ENCODE results near the gene SLC25A34. TPM values are rescaled to one million over a fixed set of nuclear protein-coding genes. Genes with fewer than 3 reads are reported as not detected.

SLC25A34 gene
- polyA plus RNA-seq, 10 donors: 2.1 to 7.1 (median 4.6) TPM

DNA sequence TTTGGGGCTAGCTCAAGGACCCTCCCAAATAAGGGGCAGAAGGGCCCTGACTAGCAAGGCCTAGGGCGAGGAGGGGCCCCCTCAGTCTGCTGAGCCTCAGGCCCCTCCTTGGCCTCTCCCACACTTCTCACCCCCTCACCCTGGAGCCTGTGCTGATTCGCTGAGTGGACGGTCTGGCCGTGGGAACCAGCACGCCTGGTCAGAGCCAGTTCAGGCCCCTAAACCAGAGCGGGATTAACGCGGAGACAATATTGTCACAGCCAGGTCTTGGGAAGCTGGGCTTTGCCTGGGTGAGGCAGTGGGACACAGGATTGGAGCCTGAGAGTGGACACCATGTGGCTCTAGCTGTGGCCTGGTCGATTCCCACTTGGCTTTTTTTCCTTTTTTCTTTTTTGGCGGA lies 17.7 kb downstream of the SLC25A34 start:
- no peak for DNase-seq

DNA sequence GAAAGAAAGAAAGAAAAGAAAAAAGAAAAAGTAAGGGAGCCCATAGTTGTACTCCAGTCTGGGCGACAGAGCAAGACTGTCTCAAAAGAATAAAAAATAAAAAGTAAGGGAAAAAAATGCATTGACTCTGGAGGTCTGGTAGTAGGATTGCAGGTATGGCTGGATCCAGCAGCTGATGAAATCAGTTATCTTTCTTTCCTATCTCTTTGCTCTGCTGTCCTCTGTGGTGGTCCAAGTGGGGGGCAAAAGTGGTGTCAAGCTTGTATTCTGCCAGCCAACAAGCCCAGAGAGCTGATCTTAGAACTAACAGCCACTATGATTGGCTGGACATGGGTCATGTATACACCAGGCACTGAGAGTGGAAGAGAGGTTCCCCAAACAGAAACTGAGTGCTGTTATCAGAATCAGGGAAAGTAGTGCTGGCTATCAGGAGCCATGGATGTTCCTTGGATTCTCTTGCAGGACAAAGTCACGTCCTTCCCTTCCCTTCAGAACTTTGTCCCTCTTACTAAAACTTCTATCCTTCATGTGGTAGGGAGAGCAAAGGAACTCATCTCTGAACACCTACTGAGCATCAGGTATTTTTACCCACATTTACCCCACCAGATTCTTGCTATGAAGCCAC lies 19.1 kb downstream of the SLC25A34 start:
- no peak for DNase-seq

DNA sequence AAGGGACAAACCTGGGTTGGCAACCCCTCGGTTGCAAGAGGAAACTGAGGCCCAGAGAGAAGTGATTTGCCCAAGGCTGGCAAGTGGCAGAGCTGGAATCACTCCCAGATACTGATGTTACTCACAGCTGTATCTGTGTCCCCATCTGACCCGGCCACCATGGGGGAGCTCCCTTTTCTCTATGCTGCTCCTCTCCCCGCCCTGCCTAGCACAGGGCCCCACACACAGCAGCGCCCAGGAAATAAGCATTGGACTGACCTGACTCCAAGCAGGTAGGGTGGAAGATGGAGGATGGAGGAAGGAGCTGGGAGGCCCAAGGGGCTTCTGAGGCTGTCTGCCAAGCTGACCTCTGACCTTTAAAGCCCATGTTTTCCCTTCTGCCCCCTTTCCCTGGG lies 19.6 kb downstream of the SLC25A34 start:
- DNase-seq: no peak

DNA sequence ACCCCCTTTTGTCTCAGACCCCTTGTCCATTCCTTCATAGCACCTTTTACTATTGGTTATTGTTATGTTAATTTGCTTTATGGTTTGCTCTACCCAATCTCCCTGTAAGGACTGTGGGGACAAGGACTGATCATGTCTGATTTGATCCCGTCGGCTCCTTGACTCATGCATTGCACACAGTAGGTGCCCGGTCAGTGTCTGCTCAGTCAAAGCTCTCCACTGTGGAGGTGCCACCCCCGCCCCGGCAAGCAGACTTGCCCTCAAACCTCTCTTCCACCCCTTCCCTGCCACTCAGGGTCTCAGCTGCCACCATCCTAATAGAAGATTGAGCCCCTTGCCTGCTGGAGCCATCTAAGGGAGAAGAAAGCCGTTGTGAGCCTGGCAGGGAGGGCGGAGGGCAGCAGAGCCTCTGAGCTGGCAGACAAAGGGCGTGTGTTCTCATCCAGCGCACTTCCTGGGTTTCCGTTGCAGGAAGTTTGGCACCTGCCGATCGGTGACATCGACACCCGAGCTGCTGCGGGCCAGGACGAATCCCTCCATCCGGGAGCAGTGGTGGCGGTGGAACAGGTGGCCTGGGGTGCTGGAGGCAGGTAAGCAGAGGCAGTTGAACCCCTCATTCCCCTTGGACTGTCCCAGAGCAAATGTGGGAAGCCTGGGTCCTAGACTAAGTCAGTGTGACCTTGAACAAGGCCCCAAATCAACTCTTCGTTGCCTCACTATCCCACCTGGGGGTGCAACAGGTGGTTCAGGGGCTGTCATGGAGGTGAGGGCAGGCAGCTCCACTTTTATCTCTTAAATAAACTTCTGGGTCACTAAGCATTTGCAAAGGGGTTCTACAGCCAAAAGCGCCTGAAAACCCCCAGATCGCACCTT lies 20.3 kb downstream of the SLC25A34 start:
- DNase-seq: no peak

DNA sequence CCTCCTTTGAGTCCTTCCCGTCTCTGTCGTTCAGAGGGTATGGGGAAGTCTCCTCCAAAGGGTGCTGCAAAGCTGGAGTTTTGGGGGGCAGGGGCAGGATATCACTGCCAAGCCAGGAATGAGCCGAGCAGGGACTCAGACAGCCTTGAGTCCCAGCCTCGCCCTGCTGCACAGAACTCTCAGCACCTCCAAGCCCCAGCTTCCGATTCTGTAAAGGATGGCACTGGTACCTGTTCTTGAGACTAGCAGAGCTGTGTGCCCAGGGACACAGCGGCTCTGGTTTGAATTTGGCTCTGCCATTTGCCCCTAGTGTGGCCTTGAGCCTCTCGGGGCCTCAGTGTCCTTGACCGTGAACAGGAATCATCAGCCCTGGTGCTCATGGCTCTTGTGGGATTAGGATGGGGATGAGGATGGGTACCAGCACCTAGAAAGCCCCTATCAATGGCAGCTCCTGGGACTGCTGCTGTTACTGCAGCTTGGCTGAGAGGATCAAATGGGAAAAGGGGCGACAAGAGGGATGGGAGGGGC lies 21.0 kb downstream of the SLC25A34 start:
- DNase-seq: no peak

DNA sequence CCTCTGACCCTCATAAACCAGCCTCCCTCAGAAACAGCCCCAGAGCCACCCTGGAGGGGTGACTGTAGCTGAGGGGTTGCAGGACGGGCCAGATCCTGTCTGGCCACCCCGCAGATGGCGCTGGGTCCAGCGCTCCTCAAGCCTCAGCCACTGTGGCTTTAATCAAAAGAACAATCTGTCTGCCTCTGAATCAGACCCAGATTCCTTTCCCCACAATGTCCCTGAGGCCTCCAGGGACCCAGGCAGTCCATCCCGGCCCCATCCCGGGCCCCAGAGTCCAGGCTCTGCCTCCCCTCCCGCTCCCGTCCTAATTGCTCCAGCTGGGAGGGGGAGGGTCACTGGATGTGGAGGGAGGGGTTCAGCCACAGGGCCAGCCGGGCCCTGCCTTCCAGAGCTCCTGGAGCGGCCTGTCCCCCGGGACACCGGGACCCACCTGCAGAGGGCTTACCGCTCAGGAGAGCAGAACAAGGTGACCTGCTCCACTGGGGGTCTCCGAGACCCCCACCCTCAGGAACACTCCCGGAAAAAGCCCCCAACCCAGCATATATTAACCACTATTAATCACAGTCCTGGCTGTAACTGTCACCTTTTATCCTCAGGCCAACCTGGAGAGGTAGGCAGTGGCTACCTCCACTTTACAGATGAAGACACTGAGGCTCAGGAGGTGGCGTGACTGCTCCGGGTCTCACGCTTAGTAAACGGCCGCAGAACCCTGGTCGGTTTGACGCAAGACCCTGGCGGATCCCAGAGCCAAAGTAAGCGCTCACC lies 21.7 kb downstream of the SLC25A34 start:
- DNase-seq: peak in 1 of 3 donors; percentile 50

DNA sequence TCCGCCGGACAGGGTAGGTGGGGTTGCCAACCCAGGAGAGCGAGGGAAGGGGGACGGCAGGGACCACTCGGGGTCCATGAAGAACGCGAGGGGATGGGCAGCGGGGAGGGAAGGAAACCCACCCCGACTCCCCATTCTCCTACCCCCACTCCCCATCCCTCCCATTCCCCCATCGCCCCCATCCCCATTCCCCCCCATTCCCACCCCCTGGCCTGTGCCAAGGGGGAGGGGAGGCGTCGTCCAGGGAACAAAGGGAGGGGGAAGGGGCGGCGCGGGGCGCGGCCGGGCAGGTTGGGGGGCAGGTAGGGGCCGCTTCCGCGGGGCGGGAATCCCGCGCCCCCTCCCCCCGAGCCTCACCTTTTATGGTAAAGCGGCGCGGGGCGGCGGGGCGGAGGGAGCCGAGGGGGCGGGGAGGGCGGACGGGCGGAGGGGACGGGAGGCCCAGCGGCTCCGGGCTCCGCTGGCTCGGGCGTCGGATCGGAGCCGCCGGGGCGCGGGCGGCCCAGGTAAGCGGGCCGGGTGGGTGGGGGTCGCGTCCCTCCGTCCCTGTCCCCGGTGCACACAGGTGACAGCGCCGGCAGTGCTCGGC lies 22.4 kb downstream of the SLC25A34 start, which contains the start of gene FBLIM1:
Gene FBLIM1 (plus strand): TSS at position 453 of the 589 bp plus-strand sequence. CDS start 6,189 bp downstream, outside the sequence.
- DNase-seq: no peak

DNA sequence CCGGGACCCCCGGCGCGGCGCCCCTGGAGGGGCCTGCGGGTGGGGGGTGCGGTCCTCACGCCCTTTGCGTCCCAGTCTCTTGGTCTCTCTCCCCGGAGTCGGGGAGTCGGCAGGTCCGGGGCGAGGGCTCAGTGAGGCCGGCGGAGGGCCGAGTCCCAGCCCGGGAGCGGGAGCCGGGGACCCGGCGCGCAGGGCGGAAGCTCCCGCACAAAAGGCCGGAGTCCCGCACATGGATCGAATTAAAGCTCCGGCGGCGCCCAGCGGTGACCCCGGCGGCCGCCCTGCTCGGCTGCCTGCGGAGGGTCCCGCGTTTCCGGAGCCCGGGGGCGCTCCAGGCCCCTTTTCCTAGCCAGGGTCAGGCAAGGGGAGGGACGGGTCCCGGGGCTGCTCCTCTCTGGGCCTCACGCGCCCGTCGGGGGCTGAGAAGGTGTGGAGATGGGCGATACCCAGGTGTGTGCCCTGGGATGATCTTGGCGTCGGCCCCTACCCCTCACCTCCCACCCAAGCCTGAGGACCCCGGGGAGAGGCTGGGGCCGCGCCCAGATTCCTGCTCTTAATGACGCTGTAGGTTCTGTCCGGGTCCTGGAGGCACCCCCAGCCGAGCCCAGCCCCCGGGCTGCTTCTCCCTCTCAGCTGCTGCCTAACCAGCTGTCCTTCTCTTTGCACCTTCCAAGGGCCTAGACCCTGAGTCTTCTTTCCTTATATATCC lies 23.0 kb downstream of the SLC25A34 start:
- peak in 2 of 3 donors; percentile 32 to 66 for DNase-seq

DNA sequence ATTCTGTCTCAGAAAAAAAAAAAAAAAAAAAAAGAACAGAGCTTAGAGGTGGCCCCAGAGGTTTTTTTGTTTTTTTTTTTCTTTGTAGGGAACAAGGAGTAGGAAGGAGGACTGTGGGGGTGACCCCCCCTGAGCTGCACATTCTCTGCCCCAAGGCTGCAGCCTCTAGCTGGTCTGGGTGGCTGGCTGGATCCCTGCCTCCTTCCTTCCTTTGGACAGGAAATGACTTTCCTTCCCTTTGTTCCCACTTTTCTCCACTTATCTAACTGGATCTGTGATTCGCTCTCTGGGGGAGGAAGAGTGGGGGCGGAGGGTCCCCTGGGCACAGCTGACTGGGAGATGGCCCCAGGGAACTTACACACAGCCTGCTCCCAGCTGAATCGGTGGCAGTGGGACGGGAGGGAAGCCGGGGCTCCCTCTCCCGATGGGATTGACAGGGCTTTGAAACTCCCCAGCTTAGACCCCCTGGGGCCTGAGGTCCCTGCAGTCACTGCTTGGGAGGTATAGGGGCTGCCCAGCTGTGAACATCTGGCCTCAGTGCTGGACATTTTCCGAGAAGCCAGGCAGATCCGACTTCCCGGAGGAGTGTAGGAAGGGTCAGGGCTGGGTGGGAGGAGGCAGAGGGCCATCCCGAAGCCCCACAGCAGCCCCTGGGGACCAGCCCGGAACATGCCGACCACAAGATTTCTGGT lies 24.6 kb downstream of the SLC25A34 start:
- DNase-seq: peak in 2 of 3 donors; percentile 31 to 53

DNA sequence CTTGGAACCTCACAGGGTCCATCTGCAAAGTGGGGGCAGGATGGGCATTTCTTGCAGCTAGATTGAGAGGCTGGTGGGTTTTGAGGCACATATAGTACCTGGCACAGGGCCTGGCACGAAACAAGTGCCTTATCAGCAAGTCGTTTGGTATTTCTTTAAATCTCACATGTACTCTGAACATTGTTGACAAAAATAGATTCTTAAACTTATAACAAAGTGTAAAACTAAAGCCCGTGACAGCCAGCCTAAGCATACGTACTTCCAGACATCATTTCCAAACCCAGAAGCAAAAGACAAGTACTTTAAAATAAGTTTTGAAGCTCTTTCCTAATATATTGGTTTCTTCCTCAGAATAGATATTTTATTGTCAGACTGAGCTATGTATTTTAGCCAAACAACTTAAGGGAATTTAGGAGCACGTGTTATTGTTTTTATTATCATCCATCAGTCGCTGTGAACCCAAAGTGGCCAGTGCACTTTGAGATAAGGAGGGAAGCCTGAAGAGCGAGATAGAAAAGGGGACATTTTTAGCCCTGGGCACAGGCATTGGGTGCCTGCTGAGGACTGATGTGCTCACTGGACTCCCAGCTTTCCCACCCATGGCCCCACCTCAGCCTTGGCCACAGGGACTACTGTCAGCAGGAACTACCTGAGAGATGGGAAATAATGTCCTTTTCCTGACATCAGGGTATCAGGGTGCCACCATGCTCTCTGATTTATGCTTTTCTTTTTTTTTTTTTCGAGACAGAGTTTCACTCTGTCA lies 25.5 kb downstream of the SLC25A34 start:
- DNase-seq: no peak

DNA sequence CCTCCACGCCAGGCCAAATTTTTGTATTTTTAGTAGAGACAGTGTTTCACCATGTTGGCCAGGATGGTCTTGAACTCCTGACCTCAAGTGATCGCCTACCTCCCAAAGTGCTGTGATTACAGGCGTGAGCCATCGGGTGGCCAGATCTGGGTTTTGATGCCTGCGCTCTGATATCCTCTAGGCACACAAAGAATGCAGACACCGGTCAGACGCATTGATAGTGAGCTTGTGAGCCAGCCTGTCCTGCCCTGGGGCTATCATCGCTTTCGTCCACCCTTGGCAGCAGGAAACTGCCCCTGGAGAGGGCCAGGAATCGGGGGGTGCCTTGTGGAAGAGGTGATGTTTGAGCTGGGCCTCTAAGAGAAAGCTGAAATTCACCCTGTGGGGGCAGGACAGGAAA lies 26.5 kb downstream of the SLC25A34 start:
- no peak for DNase-seq

DNA sequence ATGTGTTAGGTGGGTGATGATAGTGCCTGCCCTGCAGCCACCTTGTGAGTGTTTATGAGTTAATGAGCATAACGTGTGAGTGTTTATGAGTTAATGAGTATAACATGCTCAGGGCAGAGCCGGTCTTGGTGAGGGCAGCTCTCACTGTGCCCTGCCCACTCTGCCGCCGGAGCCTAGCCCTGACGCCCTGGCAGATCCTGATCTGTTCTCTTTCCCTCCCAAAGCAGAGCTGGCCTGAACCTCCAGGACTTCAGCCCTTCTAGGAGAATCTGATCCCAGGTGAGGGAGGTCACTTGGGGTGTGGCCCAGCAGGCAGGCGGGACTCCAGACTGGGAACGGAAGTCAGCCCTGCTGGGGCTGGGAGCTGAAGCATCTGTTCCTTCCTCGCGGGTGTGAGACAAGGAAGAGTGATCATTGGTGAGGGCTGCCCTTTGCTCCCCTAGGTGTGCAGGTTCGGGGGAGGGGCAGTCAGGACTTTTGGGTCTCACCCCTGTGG lies 28.3 kb downstream of the SLC25A34 start:
- no peak for DNase-seq

DNA sequence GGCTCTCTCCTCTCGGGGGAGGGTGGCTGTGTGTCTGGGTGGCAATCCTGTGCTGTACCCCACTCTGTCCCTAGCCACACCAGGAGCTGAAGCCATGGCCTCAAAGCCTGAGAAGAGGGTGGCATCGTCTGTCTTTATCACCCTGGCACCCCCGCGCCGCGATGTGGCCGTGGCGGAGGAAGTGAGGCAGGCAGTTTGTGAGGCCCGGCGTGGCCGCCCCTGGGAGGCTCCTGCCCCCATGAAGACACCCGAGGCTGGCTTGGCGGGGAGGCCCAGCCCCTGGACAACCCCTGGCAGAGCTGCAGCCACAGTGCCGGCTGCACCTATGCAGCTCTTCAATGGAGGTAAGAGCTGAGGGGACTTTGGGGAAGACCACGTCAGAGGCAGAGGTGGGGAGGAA lies 28.8 kb downstream of the SLC25A34 start:
- no peak for DNase-seq

DNA sequence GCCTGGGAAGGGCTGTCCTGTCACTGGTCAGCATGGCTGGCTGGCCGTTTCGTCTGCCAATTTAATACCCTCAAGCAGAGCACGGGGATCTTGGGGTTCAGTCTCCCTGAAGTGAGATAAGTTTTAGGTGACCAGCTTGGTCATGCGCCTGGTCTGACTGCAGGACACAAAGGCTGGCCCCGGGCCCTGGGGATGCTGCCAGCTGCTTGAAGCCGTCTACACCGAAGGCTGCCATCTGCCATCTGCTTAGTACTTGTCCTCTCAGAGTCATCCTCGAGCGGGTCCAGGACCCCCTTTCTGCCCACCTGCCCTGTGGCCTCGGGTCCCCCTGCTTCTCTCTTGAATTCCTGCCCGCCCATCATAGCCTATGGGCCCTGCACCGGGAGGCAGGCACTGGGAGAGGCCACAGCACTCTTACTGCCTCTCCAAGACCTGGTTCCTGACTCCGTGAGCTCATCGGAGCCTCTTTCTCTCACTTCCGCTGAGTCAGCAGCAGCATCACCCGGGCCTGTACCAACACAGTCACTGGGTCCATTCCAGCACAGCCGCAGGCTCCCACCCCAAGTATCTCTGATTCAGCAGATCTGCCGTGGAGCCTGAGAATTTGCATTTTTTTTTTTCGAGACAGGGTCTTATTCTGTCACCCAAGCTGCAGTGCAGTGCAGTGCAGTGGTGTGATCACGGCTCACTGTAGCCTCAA lies 29.6 kb downstream of the SLC25A34 start:
- DNase-seq: no peak

DNA sequence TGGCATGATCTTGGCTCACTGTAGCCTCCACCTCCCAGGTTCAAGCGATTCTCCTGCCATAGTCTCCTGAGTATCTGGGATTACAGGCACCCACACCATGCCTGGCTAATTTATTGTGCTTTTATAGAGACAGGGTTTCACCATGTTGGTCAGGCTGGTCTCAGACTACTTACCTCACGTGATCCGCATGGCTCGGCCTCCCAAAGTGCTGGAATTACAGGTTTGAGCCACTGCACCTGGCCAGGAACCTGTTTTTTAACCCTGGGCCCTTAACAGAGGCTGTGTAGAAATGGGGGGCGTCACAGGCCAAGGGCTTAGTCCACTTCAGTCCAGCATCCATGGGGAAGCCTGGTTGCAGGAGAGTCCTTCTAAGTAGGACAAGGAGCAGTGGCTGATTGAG lies 31.9 kb downstream of the SLC25A34 start:
- DNase-seq: no peak

DNA sequence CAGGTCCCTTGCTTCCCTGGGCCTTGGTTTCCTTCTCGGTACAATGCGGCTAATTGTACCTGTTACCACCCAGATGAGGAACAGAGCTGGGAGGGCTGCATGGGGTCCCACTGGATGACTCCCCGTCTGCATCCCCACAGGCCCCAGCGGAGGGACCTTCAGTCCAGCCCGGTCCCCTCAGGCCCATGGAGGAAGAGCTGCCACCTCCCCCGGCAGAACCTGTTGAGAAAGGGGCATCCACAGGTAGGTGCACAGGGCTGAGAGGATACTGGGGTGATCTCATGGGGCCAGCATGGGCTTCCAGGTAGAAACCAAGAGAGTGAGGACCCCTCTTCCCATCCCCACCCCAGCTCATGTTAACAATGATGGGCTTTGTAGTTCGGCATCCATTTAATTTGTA lies 32.3 kb downstream of the SLC25A34 start:
- DNase-seq: no peak

DNA sequence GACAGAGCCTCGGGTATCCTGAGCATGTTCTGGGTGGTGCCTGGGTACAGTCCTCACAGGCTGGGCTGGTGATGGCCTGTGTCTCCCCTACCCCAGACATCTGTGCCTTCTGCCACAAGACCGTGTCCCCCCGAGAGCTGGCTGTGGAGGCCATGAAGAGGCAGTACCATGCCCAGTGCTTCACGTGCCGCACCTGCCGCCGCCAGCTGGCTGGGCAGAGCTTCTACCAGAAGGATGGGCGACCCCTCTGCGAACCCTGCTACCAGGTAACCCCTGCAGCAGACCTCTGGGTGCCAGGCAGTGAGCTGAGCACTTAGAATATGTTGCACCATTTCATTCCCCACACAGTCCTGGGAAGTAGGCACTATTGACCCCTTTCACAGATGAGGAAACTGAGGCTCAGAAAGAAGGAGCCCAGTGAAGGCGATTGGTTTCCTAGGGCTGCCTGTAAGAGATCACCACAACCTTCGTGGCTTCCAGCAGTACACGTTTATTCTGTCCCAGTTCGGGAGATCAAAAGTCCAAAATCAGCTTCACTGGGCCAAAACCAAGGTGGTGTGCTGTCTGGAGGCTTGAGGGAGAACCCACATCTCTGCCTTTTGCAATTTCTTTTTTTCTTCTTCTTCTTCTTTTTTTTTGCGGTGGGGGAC lies 34.4 kb downstream of the SLC25A34 start:
- no peak for DNase-seq

DNA sequence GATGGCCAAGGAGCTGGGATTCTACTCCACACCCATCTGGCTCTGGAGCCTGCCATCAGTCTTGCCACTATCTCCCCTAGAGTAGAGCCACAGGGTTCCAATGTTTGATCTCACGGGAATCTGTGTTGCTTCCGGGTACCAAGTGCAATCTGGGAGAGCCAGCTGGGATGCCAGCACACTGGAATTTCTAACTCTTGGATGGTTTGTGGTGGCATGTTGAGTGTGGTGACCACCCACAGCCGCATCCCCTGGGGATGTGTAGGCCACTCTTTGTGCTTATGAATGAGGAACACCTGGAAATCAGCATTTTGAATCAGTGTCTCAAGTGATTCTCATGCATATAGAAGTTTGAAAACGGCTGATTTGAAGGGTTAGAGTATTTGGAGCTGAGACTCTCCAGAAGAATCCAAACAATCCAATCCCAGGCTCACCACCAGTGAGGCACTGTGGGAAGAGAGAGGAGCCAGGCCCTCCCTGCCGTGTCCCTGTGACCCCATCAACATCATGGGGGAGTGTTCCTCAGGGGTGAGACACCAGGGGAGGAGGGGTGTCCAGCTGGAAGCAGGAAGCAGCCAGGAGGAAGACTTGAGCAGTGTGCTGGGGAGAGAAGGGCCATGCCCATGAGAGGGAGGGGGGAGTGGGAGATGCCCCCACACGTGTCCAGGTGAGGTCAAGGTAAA lies 35.9 kb downstream of the SLC25A34 start:
- DNase-seq: no peak

Measured in muscle of back (tissue), 11 donors.